ENCODE measurements around the gene LTBP3. TPM values are rescaled to one million over a fixed set of nuclear protein-coding genes. Genes with fewer than 3 reads are reported as not detected.

Gene LTBP3
- total and polyA plus RNA-seq, 4 donors: 8.8 to 46.2 (median 17.0) TPM

DNA sequence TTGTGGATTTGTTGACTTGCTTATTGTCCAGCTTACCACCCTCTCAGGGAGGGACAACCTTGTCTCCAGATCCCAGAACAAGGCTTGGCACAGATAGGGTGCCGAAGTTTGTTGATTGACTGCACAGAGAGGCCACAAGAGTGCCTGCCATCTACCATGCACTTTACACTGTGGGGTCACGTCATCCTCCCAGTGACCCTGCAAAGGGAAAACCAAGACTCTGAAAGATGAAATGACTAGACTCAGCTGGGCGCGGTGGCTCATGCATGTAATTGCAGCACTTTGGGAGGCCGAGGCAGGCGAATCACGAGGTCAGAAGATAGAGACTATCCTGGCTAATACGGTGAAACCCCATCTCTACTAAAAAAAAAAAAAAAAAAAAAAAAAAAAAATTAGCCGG, 4.6 kb upstream of the LTBP3 start (continued):
- no peak for TF ChIP-seq FOXA1 (IDR thresholded peaks at IDR 0.05)
- no peak for TF ChIP-seq SP1 (IDR thresholded peaks at IDR 0.05)
- TF ChIP-seq, protein P1, sequence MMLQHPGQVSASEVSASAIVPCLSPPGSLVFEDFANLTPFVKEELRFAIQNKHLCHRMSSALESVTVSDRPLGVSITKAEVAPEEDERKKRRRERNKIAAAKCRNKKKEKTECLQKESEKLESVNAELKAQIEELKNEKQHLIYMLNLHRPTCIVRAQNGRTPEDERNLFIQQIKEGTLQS (IDR thresholded peaks at IDR 0.05): no peak
- no peak for TF ChIP-seq RXRA (IDR thresholded peaks at IDR 0.05)

DNA sequence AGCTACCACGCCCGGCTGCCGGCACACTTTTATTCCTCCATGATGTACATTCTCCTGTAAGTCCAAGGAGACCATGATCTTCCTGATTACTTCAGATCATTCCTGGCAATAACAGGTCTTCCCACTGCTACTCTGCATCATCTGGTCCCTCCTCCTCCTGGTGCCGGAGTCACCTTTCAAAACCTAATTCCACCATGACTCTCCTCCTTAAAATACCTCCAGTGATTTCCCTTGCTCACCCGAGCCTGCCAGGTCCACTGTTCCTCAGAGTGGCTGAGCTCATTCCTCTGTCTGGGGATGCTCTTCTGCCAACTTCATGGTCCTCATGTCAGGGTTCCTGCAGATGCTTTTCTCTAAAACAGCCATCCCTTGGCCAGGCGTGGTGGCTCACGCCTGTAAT, 3.9 kb upstream of the LTBP3 start:
- H3K4me3 ChIP-seq (ENCODE audit: low read depth in 1 of 3, low read length in 3 of 3): no peak overlapping the region
- H3K9me3 ChIP-seq (ENCODE audit: control insufficient read depth in 4 of 4, low read length in 3 of 4): no peaks in the 10 kb centered on the region
- H3K36me3 ChIP-seq (ENCODE audit: control insufficient read depth in 4 of 4, insufficient read depth in 3 of 4, low read depth in 1 of 4, low read length in 3 of 4): peaks cover 0 to 3% (median 0%) of the 10 kb centered on the region in 4 donors
- no peak overlapping the region for H3K27ac ChIP-seq (ENCODE audit: low read depth in 1 of 2, low read length in 2 of 2)
- TF ChIP-seq SP1 (IDR thresholded peaks at IDR 0.05) (no peak), FOXA2 (IDR thresholded peaks at IDR 0.05) (no peak), EGR1 (IDR thresholded peaks at IDR 0.05; ENCODE audit: low read depth in 2 of 2) (no peak), HNF4A (conservative IDR thresholded peaks at IDR 0.05) (no peak), NR2F2 (IDR thresholded peaks at IDR 0.05) (no peak), FOXA1 (IDR thresholded peaks at IDR 0.05) (no peak)
- TF ChIP-seq, protein P2, sequence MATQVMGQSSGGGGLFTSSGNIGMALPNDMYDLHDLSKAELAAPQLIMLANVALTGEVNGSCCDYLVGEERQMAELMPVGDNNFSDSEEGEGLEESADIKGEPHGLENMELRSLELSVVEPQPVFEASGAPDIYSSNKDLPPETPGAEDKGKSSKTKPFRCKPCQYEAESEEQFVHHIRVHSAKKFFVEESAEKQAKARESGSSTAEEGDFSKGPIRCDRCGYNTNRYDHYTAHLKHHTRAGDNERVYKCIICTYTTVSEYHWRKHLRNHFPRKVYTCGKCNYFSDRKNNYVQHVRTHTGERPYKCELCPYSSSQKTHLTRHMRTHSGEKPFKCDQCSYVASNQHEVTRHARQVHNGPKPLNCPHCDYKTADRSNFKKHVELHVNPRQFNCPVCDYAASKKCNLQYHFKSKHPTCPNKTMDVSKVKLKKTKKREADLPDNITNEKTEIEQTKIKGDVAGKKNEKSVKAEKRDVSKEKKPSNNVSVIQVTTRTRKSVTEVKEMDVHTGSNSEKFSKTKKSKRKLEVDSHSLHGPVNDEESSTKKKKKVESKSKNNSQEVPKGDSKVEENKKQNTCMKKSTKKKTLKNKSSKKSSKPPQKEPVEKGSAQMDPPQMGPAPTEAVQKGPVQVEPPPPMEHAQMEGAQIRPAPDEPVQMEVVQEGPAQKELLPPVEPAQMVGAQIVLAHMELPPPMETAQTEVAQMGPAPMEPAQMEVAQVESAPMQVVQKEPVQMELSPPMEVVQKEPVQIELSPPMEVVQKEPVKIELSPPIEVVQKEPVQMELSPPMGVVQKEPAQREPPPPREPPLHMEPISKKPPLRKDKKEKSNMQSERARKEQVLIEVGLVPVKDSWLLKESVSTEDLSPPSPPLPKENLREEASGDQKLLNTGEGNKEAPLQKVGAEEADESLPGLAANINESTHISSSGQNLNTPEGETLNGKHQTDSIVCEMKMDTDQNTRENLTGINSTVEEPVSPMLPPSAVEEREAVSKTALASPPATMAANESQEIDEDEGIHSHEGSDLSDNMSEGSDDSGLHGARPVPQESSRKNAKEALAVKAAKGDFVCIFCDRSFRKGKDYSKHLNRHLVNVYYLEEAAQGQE (IDR thresholded peaks at IDR 0.05): no peak
- WGBS: 93% methylated on average over 7 of the region's 7 CpGs
- no peak for DNase-seq (ENCODE audit: low spot score)
- H3K4me1 ChIP-seq (ENCODE audit: control insufficient read depth in 4 of 4, insufficient read depth in 4 of 4, low read length in 3 of 4): peaks cover 8 to 35% (median 12%) of the 10 kb centered on the region in 4 donors
- H3K27me3 ChIP-seq (ENCODE audit: control insufficient read depth in 4 of 4, insufficient read depth in 4 of 4, low read length in 3 of 4): no peaks in the 10 kb centered on the region
- H3K9ac ChIP-seq (ENCODE audit: low read depth in 1 of 2, low read length in 2 of 2): no peak overlapping the region

DNA sequence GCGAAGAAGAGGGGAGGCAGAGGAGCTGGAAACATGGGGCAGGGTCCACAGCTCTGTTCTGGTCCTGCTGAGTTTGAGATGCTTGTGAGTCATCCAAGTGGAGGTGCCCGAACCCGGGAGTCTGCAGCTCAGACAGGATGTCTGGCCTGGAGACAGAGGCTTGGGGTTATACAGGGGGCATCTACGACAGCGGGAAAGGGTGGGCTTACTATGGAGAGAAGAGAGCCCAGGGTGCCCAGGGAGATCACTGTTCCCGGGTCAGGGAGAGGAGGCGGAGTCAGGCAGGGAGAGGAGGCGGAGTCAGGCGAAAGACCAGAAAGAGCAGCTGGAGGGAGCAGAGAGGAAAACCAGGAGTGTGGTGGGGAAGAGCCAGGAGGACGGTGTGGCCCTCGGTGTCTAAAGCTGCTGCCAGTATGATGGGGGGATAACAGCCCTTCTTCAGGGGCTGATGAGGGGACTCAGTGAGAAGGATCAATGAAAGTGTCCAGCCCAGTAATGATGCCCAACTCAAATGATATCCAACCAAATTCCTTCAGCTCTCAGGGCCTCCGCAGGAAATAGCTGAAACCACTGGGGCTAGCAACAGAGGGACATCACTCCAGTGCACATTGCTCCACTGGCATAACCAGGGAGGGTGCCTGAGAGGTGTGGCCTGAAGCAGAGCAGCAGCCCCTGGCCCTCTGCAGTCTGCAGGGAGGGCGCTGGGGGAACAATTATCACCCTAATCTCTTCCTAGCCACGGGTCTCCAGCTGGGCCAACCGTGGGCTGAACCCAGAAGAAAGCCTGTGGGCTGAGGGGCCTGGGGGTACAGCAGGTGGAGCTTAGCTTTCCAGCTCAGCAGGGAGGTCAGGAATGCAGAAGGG, 2.6 kb upstream of the LTBP3 start:
- TF ChIP-seq, protein P3, sequence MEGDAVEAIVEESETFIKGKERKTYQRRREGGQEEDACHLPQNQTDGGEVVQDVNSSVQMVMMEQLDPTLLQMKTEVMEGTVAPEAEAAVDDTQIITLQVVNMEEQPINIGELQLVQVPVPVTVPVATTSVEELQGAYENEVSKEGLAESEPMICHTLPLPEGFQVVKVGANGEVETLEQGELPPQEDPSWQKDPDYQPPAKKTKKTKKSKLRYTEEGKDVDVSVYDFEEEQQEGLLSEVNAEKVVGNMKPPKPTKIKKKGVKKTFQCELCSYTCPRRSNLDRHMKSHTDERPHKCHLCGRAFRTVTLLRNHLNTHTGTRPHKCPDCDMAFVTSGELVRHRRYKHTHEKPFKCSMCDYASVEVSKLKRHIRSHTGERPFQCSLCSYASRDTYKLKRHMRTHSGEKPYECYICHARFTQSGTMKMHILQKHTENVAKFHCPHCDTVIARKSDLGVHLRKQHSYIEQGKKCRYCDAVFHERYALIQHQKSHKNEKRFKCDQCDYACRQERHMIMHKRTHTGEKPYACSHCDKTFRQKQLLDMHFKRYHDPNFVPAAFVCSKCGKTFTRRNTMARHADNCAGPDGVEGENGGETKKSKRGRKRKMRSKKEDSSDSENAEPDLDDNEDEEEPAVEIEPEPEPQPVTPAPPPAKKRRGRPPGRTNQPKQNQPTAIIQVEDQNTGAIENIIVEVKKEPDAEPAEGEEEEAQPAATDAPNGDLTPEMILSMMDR (IDR thresholded peaks at IDR 0.05; ENCODE audit: low read depth, low read length, missing input control): no peak
- no peak for TF ChIP-seq RAD21 (IDR thresholded peaks at IDR 0.05)
- TF ChIP-seq EGR1 (IDR thresholded peaks at IDR 0.05; ENCODE audit: low read depth in 2 of 2): no peak
- TF ChIP-seq, protein P4, sequence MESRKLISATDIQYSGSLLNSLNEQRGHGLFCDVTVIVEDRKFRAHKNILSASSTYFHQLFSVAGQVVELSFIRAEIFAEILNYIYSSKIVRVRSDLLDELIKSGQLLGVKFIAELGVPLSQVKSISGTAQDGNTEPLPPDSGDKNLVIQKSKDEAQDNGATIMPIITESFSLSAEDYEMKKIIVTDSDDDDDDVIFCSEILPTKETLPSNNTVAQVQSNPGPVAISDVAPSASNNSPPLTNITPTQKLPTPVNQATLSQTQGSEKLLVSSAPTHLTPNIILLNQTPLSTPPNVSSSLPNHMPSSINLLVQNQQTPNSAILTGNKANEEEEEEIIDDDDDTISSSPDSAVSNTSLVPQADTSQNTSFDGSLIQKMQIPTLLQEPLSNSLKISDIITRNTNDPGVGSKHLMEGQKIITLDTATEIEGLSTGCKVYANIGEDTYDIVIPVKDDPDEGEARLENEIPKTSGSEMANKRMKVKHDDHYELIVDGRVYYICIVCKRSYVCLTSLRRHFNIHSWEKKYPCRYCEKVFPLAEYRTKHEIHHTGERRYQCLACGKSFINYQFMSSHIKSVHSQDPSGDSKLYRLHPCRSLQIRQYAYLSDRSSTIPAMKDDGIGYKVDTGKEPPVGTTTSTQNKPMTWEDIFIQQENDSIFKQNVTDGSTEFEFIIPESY (IDR thresholded peaks at IDR 0.05): no peak
- Histone ChIP-seq H3K4me1 (ENCODE audit: control insufficient read depth in 4 of 4, insufficient read depth in 4 of 4, low read length in 3 of 4) (peaks cover 10 to 33% (median 14%) of the 10 kb centered on the region in 4 donors), H3K36me3 (ENCODE audit: control insufficient read depth in 4 of 4, insufficient read depth in 3 of 4, low read depth in 1 of 4, low read length in 3 of 4) (no peaks in the 10 kb centered on the region), H3K9ac (ENCODE audit: low read depth in 1 of 2, low read length in 2 of 2) (no peak overlapping the region), H3K9me3 (ENCODE audit: control insufficient read depth in 4 of 4, low read length in 3 of 4) (no peaks in the 10 kb centered on the region), H3K27ac (ENCODE audit: low read depth in 1 of 2, low read length in 2 of 2) (peak overlapping the region in 1 of 2 donors; percentile 25), H3K27me3 (ENCODE audit: control insufficient read depth in 4 of 4, insufficient read depth in 4 of 4, low read length in 3 of 4) (no peaks in the 10 kb centered on the region), H3K4me3 (ENCODE audit: low read depth in 1 of 3, low read length in 3 of 3) (no peak overlapping the region)
- no peak for DNase-seq (ENCODE audit: low spot score)
- 28% methylated on average over 15 of the region's 15 CpGs for WGBS

Data from liver (tissue), 9 donors.